Stimulated activated CD8-positive, alpha-beta memory T cell treated with anti-CD3 and anti-CD28 coated beads, Interleukin-15, amount 100 ng/mL, for 4 hours (primary cell): ENCODE results near the gene FURIN.
A peak's percentile ranks its signal among the peaks of the same experiment; 100 is the strongest.
"Not testable (repeated sequence)": the region's sequence is repeated elsewhere in the genome, so short reads cannot be mapped to it uniquely, and the experiment has no call there.

Experiments
- DNase-seq, 2 donors: peaks; one replicate each; pipeline ENCODE4 v3.0.0-alpha.2; 2020; ENCODE audit warnings: low read depth in 2 of 2

The FURIN gene

GRCh38 chr15:90868261-90868689 is at the start of gene FURIN:
FURIN (plus strand) TSS chr15:90868588; CDS start chr15:90875741, 7,153 bp downstream.
- DNase-seq = no peak

GRCh38 chr15:90819390-90819789 is 49.0 kb upstream of the FURIN start:
- no peak for DNase-seq

GRCh38 chr15:90819850-90820249 is 48.5 kb upstream of the FURIN start:
- no peak for DNase-seq

GRCh38 chr15:90820481-90820880 is 47.9 kb upstream of the FURIN start:
- no peak for DNase-seq

- DNase-seq = no peak
Measured at GRCh38 chr15:90822204-90822955, 46.0 kb upstream of the FURIN start.

- no peak for DNase-seq
Measured at GRCh38 chr15:90823455-90823974, 44.9 kb upstream of the FURIN start.

- not testable (repeated sequence) for DNase-seq
Measured at GRCh38 chr15:90825115-90825899, 43.1 kb upstream of the FURIN start.

- DNase-seq = not testable (repeated sequence)
Measured at GRCh38 chr15:90826206-90826885, 42.0 kb upstream of the FURIN start.

- no peak for DNase-seq
Measured at GRCh38 chr15:90826886-90827435, 41.4 kb upstream of the FURIN start.

- no peak for DNase-seq
Measured at GRCh38 chr15:90828111-90828510, 40.3 kb upstream of the FURIN start.

- DNase-seq = no peak
Measured at GRCh38 chr15:90829126-90829525, 39.3 kb upstream of the FURIN start.

- no peak for DNase-seq
Measured at GRCh38 chr15:90829942-90830440, 38.4 kb upstream of the FURIN start.

GRCh38 chr15:90834626-90835025 is 33.8 kb upstream of the FURIN start:
- no peak for DNase-seq

- no peak for DNase-seq
Measured at GRCh38 chr15:90836296-90836871, 32.0 kb upstream of the FURIN start.

GRCh38 chr15:90837094-90837493 is 31.3 kb upstream of the FURIN start:
- DNase-seq = no peak

GRCh38 chr15:90838139-90838538 is 30.2 kb upstream of the FURIN start:
- DNase-seq = peak; percentile 87 to 91

GRCh38 chr15:90838544-90838943 is 29.8 kb upstream of the FURIN start:
- DNase-seq = no peak

- DNase-seq = no peak
Measured at GRCh38 chr15:90839187-90840071, 29.0 kb upstream of the FURIN start.

GRCh38 chr15:90840157-90840855 is 28.1 kb upstream of the FURIN start:
- no peak for DNase-seq

GRCh38 chr15:90840954-90841353 is 27.4 kb upstream of the FURIN start:
- DNase-seq = no peak
